ENCODE measurements around the gene ACD. TPM values are rescaled to one million over a fixed set of nuclear protein-coding genes. Genes with fewer than 3 reads are reported as not detected.

ACD gene
- total and polyA plus RNA-seq, 9 of the 15 experiments (the other 6 are each of a cell fraction or from before 2014, with no cell fraction given) = 4.2 to 47.4 (median 19.2) TPM

DNA sequence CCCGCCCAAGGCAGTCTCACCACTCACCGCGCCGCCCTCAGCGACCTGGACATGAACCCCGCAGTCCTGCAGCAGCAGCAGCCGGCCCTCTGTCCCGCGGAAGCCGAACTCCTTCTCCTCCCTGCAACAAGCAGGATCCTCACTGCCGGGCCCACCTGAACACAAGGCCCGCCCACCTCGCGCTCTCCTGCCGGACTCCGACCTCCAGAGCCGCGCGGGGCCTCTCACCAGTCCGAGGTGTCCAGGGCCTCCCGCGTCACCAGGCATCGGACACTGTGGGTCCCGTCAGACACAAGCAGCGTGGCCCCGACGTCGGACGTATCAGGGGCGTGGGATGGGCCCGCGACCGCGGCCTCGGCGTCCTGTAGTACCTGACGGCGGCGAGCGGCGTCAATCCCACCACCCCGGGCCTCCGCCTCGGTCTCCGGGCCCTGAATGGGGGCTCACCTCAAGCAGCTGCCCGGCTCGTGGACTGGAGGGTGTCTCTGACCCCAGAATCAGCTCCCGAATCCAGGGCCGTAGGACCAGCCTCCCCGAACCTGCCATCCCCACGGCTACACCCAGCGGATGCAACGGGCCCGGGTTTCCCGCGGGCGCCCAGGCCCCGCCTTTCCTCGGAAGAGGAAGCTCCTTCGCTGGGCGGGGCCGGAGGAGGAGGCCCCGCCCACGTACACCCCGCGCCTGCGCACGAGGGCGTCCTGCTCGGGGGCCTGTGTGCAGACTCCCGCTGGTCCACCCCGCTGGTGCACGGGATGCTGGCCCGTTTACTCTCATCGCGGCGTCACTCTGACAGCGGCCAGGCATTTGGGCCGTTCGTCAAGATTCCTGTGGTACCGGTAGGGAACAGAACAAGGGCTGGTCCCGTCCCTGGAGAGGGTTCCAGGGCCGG lies at the start of gene ACD (continued):
- TF ChIP-seq, protein P1, sequence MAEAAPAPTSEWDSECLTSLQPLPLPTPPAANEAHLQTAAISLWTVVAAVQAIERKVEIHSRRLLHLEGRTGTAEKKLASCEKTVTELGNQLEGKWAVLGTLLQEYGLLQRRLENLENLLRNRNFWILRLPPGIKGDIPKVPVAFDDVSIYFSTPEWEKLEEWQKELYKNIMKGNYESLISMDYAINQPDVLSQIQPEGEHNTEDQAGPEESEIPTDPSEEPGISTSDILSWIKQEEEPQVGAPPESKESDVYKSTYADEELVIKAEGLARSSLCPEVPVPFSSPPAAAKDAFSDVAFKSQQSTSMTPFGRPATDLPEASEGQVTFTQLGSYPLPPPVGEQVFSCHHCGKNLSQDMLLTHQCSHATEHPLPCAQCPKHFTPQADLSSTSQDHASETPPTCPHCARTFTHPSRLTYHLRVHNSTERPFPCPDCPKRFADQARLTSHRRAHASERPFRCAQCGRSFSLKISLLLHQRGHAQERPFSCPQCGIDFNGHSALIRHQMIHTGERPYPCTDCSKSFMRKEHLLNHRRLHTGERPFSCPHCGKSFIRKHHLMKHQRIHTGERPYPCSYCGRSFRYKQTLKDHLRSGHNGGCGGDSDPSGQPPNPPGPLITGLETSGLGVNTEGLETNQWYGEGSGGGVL (CRISPR knock-in tag; IDR thresholded peaks at IDR 0.05) = no peak
- TF ChIP-seq, protein P2, sequence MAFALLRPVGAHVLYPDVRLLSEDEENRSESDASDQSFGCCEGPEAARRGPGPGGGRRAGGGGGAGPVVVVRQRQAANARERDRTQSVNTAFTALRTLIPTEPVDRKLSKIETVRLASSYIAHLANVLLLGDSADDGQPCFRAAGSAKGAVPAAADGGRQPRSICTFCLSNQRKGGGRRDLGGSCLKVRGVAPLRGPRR (CRISPR knock-in tag; IDR thresholded peaks at IDR 0.05) = no peak
- TF ChIP-seq TEAD4 (IDR thresholded peaks at IDR 0.05; ENCODE audit: low read length) (no peak; the same call in 1 of the 2 replicates), TEAD4 (CRISPR knock-in tag; IDR thresholded peaks at IDR 0.05; ENCODE audit: borderline replicate concordance) (peak; percentile 22; the same call in 1 of the 2 replicates), ZNF12 (CRISPR knock-in tag; IDR thresholded peaks at IDR 0.05) (0 out of 2 replicates have a peak, but pooled peaks have one; percentile 24), ZNF224 (CRISPR knock-in tag; IDR thresholded peaks at IDR 0.05) (no peak), MTA2 (IDR thresholded peaks at IDR 0.05; ENCODE audit: low read depth) (no peak), PYGO2 (tag; IDR thresholded peaks at IDR 0.05) (no peak), NCOA2 (IDR thresholded peaks at IDR 0.05; ENCODE audit: partially characterized antibody in 2 of 2) (no peak), HDAC8 (tag; IDR thresholded peaks at IDR 0.05) (no peak), EWSR1 (IDR thresholded peaks at IDR 0.05; ENCODE audit: borderline replicate concordance, low read depth, partially characterized antibody) (no peak), SMARCA5 (IDR thresholded peaks at IDR 0.05) (no peak), POLR2B (IDR thresholded peaks at IDR 0.05; ENCODE audit: low read depth, partially characterized antibody) (peak; percentile 70), ZBTB1 (CRISPR knock-in tag; IDR thresholded peaks at IDR 0.05; ENCODE audit: borderline replicate concordance, low read depth) (0 out of 2 replicates have a peak, but pooled peaks have one; percentile 45), NR4A1 (CRISPR knock-in tag; IDR thresholded peaks at IDR 0.05) (0 out of 2 replicates have a peak, but pooled peaks have one; percentile 12), NR4A1 (tag; IDR thresholded peaks at IDR 0.05) (no peak)
- TF ChIP-seq, protein P3, sequence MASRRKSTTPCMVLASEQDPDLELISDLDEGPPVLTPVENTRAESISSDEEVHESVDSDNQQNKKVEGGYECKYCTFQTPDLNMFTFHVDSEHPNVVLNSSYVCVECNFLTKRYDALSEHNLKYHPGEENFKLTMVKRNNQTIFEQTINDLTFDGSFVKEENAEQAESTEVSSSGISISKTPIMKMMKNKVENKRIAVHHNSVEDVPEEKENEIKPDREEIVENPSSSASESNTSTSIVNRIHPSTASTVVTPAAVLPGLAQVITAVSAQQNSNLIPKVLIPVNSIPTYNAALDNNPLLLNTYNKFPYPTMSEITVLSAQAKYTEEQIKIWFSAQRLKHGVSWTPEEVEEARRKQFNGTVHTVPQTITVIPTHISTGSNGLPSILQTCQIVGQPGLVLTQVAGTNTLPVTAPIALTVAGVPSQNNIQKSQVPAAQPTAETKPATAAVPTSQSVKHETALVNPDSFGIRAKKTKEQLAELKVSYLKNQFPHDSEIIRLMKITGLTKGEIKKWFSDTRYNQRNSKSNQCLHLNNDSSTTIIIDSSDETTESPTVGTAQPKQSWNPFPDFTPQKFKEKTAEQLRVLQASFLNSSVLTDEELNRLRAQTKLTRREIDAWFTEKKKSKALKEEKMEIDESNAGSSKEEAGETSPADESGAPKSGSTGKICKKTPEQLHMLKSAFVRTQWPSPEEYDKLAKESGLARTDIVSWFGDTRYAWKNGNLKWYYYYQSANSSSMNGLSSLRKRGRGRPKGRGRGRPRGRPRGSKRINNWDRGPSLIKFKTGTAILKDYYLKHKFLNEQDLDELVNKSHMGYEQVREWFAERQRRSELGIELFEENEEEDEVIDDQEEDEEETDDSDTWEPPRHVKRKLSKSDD (conservative IDR thresholded peaks at IDR 0.05; ENCODE audit: low read length) = 0 out of 2 replicates have a peak, but pooled peaks have one; percentile 16
- TF ChIP-seq, protein P4, sequence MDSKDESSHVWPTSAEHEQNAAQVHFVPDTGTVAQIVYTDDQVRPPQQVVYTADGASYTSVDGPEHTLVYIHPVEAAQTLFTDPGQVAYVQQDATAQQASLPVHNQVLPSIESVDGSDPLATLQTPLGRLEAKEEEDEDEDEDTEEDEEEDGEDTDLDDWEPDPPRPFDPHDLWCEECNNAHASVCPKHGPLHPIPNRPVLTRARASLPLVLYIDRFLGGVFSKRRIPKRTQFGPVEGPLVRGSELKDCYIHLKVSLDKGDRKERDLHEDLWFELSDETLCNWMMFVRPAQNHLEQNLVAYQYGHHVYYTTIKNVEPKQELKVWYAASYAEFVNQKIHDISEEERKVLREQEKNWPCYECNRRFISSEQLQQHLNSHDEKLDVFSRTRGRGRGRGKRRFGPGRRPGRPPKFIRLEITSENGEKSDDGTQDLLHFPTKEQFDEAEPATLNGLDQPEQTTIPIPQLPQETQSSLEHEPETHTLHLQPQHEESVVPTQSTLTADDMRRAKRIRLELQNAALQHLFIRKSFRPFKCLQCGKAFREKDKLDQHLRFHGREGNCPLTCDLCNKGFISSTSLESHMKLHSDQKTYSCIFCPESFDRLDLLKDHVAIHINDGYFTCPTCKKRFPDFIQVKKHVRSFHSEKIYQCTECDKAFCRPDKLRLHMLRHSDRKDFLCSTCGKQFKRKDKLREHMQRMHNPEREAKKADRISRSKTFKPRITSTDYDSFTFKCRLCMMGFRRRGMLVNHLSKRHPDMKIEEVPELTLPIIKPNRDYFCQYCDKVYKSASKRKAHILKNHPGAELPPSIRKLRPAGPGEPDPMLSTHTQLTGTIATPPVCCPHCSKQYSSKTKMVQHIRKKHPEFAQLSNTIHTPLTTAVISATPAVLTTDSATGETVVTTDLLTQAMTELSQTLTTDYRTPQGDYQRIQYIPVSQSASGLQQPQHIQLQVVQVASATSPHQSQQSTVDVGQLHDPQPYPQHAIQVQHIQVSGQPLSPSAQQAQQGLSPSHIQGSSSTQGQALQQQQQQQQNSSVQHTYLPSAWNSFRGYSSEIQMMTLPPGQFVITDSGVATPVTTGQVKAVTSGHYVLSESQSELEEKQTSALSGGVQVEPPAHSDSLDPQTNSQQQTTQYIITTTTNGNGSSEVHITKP (IDR thresholded peaks at IDR 0.05; ENCODE audit: partially characterized antibody) = no peak

All from K562 (cell line).